ENCODE results near the gene HMGN1. TPM values are rescaled to one million over a fixed set of nuclear protein-coding genes. Genes with fewer than 3 reads are reported as not detected.

HMGN1 gene
- total RNA-seq, 1 experiment from 2014 or later: 469 TPM

- no peak overlapping the region for H3K4me3 ChIP-seq
- no peak overlapping the region for H3K27ac ChIP-seq
- H3K4me1 ChIP-seq: peaks cover 12% of the 10 kb centered on the region
- no peaks in the 10 kb centered on the region for H3K36me3 ChIP-seq
- no peaks in the 10 kb centered on the region for H3K27me3 ChIP-seq
- no peaks in the 10 kb centered on the region for H3K9me3 ChIP-seq (replicated peaks)
- DNase-seq: no peak
Measured at GRCh38 chr21:39330001-39330400, 18.9 kb downstream of the HMGN1 start.

GRCh38 chr21:39327727-39328126, 21.2 kb downstream of the HMGN1 start:
- no peak overlapping the region for H3K4me3 ChIP-seq
- peaks cover 12% of the 10 kb centered on the region for H3K4me1 ChIP-seq
- H3K9me3 ChIP-seq (replicated peaks): no peaks in the 10 kb centered on the region
- no peak overlapping the region for H3K27ac ChIP-seq
- no peak for DNase-seq
- no peaks in the 10 kb centered on the region for H3K36me3 ChIP-seq
- no peaks in the 10 kb centered on the region for H3K27me3 ChIP-seq

- H3K9me3 ChIP-seq (replicated peaks): no peaks in the 10 kb centered on the region
- DNase-seq: no peak
- H3K4me1 ChIP-seq: peaks cover 5% of the 10 kb centered on the region
- H3K4me3 ChIP-seq: no peak overlapping the region
- no peaks in the 10 kb centered on the region for H3K36me3 ChIP-seq
- H3K27ac ChIP-seq: no peak overlapping the region
- no peaks in the 10 kb centered on the region for H3K27me3 ChIP-seq
Measured at GRCh38 chr21:39326607-39327307, 22.1 kb downstream of the HMGN1 start.

- Histone ChIP-seq H3K4me3 (no peak overlapping the region), H3K9me3 (replicated peaks) (no peaks in the 10 kb centered on the region), H3K27ac (no peak overlapping the region), H3K36me3 (no peaks in the 10 kb centered on the region), H3K4me1 (peaks cover 4% of the 10 kb centered on the region; the same call in 1 of the 2 replicates), H3K27me3 (no peaks in the 10 kb centered on the region)
- DNase-seq: no peak
Measured at GRCh38 chr21:39325458-39325857, 23.4 kb downstream of the HMGN1 start.

- DNase-seq: no peak
- H3K27me3 ChIP-seq: no peaks in the 10 kb centered on the region
- H3K4me3 ChIP-seq: no peak overlapping the region
- no peaks in the 10 kb centered on the region for H3K36me3 ChIP-seq
- H3K27ac ChIP-seq: no peak overlapping the region
- peaks cover 7% of the 10 kb centered on the region for H3K4me1 ChIP-seq
- no peaks in the 10 kb centered on the region for H3K9me3 ChIP-seq (replicated peaks)
Measured at GRCh38 chr21:39321424-39321823, 27.5 kb downstream of the HMGN1 start.

GRCh38 chr21:39319814-39320332, 29.0 kb downstream of the HMGN1 start:
- no peaks in the 10 kb centered on the region for H3K27me3 ChIP-seq
- H3K36me3 ChIP-seq: no peaks in the 10 kb centered on the region
- no peak overlapping the region for H3K27ac ChIP-seq
- H3K9me3 ChIP-seq (replicated peaks): no peaks in the 10 kb centered on the region
- no peak overlapping the region for H3K4me3 ChIP-seq
- no peak for DNase-seq
- peaks cover 7% of the 10 kb centered on the region for H3K4me1 ChIP-seq

GRCh38 chr21:39319251-39319756, 29.6 kb downstream of the HMGN1 start:
- no peaks in the 10 kb centered on the region for H3K36me3 ChIP-seq
- no peak overlapping the region for H3K4me3 ChIP-seq
- DNase-seq: peak in 1 of 2 experiments; percentile 49
- H3K27ac ChIP-seq: no peak overlapping the region
- H3K4me1 ChIP-seq: peaks cover 7% of the 10 kb centered on the region
- no peaks in the 10 kb centered on the region for H3K9me3 ChIP-seq (replicated peaks)
- H3K27me3 ChIP-seq: no peaks in the 10 kb centered on the region

GRCh38 chr21:39318091-39318959, 30.6 kb downstream of the HMGN1 start:
- Histone ChIP-seq H3K4me3 (no peak overlapping the region), H3K27ac (no peak overlapping the region), H3K27me3 (no peaks in the 10 kb centered on the region), H3K4me1 (peaks cover 7% of the 10 kb centered on the region), H3K9me3 (replicated peaks) (no peaks in the 10 kb centered on the region), H3K36me3 (no peaks in the 10 kb centered on the region)
- DNase-seq: no peak

GRCh38 chr21:39317134-39318090, 31.5 kb downstream of the HMGN1 start:
- no peak overlapping the region for H3K4me3 ChIP-seq
- H3K36me3 ChIP-seq: no peaks in the 10 kb centered on the region
- DNase-seq: no peak
- H3K27me3 ChIP-seq: no peaks in the 10 kb centered on the region
- H3K9me3 ChIP-seq (replicated peaks): no peaks in the 10 kb centered on the region
- H3K4me1 ChIP-seq: peaks cover 7% of the 10 kb centered on the region
- no peak overlapping the region for H3K27ac ChIP-seq

GRCh38 chr21:39316729-39317128, 32.2 kb downstream of the HMGN1 start:
- peaks cover 7% of the 10 kb centered on the region for H3K4me1 ChIP-seq
- H3K4me3 ChIP-seq: no peak overlapping the region
- H3K27me3 ChIP-seq: no peaks in the 10 kb centered on the region
- no peak overlapping the region for H3K27ac ChIP-seq
- 0 out of 2 replicates have a peak, but pooled peaks cover 3% of the 10 kb centered on the region for H3K36me3 ChIP-seq
- no peak for DNase-seq
- H3K9me3 ChIP-seq (replicated peaks): no peaks in the 10 kb centered on the region

- Histone ChIP-seq H3K4me1 (peaks cover 7% of the 10 kb centered on the region), H3K4me3 (no peak overlapping the region), H3K36me3 (0 out of 2 replicates have a peak, but pooled peaks cover 4% of the 10 kb centered on the region), H3K9me3 (replicated peaks) (no peaks in the 10 kb centered on the region), H3K27ac (no peak overlapping the region), H3K27me3 (no peaks in the 10 kb centered on the region)
- DNase-seq: no peak
Measured at GRCh38 chr21:39315603-39316445, 33.1 kb downstream of the HMGN1 start.

- Histone ChIP-seq H3K27me3 (no peaks in the 10 kb centered on the region), H3K4me1 (peaks cover 6% of the 10 kb centered on the region), H3K9me3 (replicated peaks) (no peaks in the 10 kb centered on the region), H3K36me3 (peaks cover 9% of the 10 kb centered on the region; the same call in 1 of the 2 replicates), H3K4me3 (peak overlapping the region; percentile 86), H3K27ac (peak overlapping the region; percentile 91)
- peak; percentile 66 to 69 for DNase-seq
Measured at GRCh38 chr21:39314143-39315027, 34.5 kb downstream of the HMGN1 start.

Data from SJCRH30 (cell line).